Measurements from ENCODE around the gene EPAS1. TPM values are rescaled to one million over a fixed set of nuclear protein-coding genes. Genes with fewer than 3 reads are reported as not detected.

EPAS1 gene
- total and polyA plus RNA-seq, 12 donors = 25.2 to 307 (median 175) TPM

GRCh38 chr2:46339676-46340459, 42.7 kb downstream of the EPAS1 start:
- Histone ChIP-seq H3K27me3 (no peaks in the 10 kb centered on the region), H3K4me3 (no peak overlapping the region), H3K27ac (peak overlapping the region in 2 of 5 donors; percentile 56 to 58), H3K9me3 (replicated peaks in 1 of 3) (no peaks in the 10 kb centered on the region), H3K36me3 (replicated peaks in 1 of 2) (no peaks in the 10 kb centered on the region), H3K4me1 (replicated peaks in 1 of 2) (peaks cover 0 to 59% of the 10 kb centered on the region in 2 donors)
- DNase-seq = peak in 3 of 7 donors; percentile 29 to 91 (median 33)
- intact Hi-C loops (cut with DNase I) = no loop called here
- 70 to 83% (median 72%) methylated on average over 10 to 12 of the region's 12 CpGs for WGBS, 4 donors
- TF ChIP-seq CTCF (IDR thresholded peaks at IDR 0.05) (peak in 1 of 6 experiments; percentile 10), POLR2A (IDR thresholded peaks at IDR 0.05) (no peak)

- Histone ChIP-seq H3K36me3 (replicated peaks in 1 of 2) (no peaks in the 10 kb centered on the region), H3K9me3 (replicated peaks in 1 of 3) (no peaks in the 10 kb centered on the region), H3K4me1 (replicated peaks in 1 of 2) (peaks cover 0 to 59% of the 10 kb centered on the region in 2 donors), H3K4me3 (no peak overlapping the region), H3K27me3 (no peaks in the 10 kb centered on the region), H3K27ac (peak overlapping the region in 1 of 5 donors; percentile 56)
- DNase-seq = peak in 1 of 7 donors; percentile 28
- TF ChIP-seq POLR2A (IDR thresholded peaks at IDR 0.05) (no peak), CTCF (IDR thresholded peaks at IDR 0.05) (no peak)
- 90 to 94% (median 91%) methylated on average over 4 of the region's 4 CpGs for WGBS, 4 donors
- intact Hi-C loops (cut with DNase I) = no loop called here
These were observed 43.7 kb downstream of the EPAS1 start for GRCh38 chr2:46340740-46341420.

- TF ChIP-seq CTCF (IDR thresholded peaks at IDR 0.05) (no peak), POLR2A (IDR thresholded peaks at IDR 0.05) (no peak)
- intact Hi-C loops (cut with DNase I) = no loop called here
- peaks cover 0 to 11% of the 10 kb centered on the region in 2 donors for H3K36me3 ChIP-seq (replicated peaks in 1 of 2)
- H3K9me3 ChIP-seq (replicated peaks in 1 of 3) = no peaks in the 10 kb centered on the region
- 73 to 79% (median 77%) methylated on average over 9 of the region's 9 CpGs for WGBS, 4 donors
- H3K27me3 ChIP-seq = no peaks in the 10 kb centered on the region
- DNase-seq = peak in 1 of 7 donors; percentile 39
- peaks cover 0 to 52% of the 10 kb centered on the region in 2 donors for H3K4me1 ChIP-seq (replicated peaks in 1 of 2)
- no peak overlapping the region for H3K4me3 ChIP-seq
- peak overlapping the region in 1 of 5 donors; percentile 27 for H3K27ac ChIP-seq
These were observed 45.5 kb downstream of the EPAS1 start for GRCh38 chr2:46342566-46343315.

GRCh38 chr2:46344706-46345105, 47.5 kb downstream of the EPAS1 start:
- H3K4me1 ChIP-seq (replicated peaks in 1 of 2) = peaks cover 0 to 36% of the 10 kb centered on the region in 2 donors
- no peaks in the 10 kb centered on the region for H3K9me3 ChIP-seq (replicated peaks in 1 of 3)
- H3K27me3 ChIP-seq = no peaks in the 10 kb centered on the region
- WGBS, 4 donors = 63 to 67% (median 65%) methylated on average over 5 of the region's 5 CpGs
- peak in 1 of 7 donors; percentile 35 for DNase-seq
- H3K27ac ChIP-seq = peak overlapping the region in 2 of 5 donors; percentile 3 to 58
- TF ChIP-seq POLR2A (IDR thresholded peaks at IDR 0.05) (no peak), CTCF (IDR thresholded peaks at IDR 0.05) (no peak)
- H3K36me3 ChIP-seq (replicated peaks in 1 of 2) = peaks cover 0 to 11% of the 10 kb centered on the region in 2 donors
- no peak overlapping the region for H3K4me3 ChIP-seq
- intact Hi-C loops (cut with DNase I) = no loop called here

All from adrenal gland (tissue), 12 donors.